GM20431 (cell line): ENCODE results near the gene TRHDE.

ENCODE experiments used
- in situ Hi-C: fragments of 300-500 bp; cut with MseI, MboI; formaldehyde crosslinking; loops from one replicate; pipeline ENCODE4 v1.15.0; 2020; ENCODE audit warnings: low sequenced_read_pairs; ENCODE audit not compliant: unreplicated experiment

TRHDE gene, protein sequence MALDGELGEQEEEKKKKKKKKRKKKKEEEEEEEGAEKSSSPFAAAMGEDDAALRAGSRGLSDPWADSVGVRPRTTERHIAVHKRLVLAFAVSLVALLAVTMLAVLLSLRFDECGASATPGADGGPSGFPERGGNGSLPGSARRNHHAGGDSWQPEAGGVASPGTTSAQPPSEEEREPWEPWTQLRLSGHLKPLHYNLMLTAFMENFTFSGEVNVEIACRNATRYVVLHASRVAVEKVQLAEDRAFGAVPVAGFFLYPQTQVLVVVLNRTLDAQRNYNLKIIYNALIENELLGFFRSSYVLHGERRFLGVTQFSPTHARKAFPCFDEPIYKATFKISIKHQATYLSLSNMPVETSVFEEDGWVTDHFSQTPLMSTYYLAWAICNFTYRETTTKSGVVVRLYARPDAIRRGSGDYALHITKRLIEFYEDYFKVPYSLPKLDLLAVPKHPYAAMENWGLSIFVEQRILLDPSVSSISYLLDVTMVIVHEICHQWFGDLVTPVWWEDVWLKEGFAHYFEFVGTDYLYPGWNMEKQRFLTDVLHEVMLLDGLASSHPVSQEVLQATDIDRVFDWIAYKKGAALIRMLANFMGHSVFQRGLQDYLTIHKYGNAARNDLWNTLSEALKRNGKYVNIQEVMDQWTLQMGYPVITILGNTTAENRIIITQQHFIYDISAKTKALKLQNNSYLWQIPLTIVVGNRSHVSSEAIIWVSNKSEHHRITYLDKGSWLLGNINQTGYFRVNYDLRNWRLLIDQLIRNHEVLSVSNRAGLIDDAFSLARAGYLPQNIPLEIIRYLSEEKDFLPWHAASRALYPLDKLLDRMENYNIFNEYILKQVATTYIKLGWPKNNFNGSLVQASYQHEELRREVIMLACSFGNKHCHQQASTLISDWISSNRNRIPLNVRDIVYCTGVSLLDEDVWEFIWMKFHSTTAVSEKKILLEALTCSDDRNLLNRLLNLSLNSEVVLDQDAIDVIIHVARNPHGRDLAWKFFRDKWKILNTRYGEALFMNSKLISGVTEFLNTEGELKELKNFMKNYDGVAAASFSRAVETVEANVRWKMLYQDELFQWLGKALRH

GRCh38 chr12:72272091-72272661 is at the start of gene TRHDE:
Gene TRHDE, plus strand, starts transcription at chr12:72272370. Its CDS starts 274 bp downstream, at chr12:72272644.
- in situ Hi-C loops, result no loop called here

DNA sequence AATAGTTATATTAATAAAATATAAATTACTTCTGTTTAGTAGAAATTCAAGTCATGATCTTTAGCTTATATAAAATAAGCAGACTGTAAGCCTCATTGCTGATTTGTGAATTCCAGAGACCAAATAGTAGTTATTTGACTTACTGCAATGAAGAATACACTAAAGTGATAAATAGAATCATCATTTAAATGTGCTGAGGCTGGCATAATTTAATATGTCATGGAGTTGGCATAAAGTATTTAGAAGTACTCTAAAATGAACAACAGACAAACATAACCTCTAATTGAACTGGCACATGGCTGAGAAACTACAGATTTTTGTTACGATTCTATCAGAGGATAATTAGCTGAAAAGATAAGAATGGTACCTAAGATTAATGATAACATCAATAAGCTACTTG is 45.7 kb upstream of the TRHDE start:
- in situ Hi-C loops, result no loop called here

- in situ Hi-C loops, result no loop called here
These were observed 43.7 kb upstream of the TRHDE start for GRCh38 chr12:72228424-72228823.

GRCh38 chr12:72230589-72230988 is 41.6 kb upstream of the TRHDE start:
- in situ Hi-C loops, result no loop called here

DNA sequence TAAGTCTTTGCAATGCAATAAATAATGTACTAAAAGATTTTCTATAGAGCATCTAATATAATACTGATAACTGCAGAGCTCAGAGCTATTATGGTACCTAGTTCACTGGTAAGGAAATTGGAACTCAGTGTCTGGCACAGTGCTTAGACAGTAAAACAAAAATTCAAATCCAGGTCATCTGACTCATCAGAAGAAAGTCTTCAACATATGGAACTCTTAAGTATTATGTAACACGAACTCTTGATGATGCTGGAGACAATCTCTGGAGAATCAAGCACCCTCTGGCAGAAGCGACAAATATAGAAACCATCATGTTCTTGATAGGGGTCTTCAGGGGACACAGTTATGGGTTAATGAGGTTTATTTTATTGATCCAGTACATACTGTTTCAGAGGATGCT is 37.3 kb upstream of the TRHDE start:
- in situ Hi-C loops, result no loop called here

DNA sequence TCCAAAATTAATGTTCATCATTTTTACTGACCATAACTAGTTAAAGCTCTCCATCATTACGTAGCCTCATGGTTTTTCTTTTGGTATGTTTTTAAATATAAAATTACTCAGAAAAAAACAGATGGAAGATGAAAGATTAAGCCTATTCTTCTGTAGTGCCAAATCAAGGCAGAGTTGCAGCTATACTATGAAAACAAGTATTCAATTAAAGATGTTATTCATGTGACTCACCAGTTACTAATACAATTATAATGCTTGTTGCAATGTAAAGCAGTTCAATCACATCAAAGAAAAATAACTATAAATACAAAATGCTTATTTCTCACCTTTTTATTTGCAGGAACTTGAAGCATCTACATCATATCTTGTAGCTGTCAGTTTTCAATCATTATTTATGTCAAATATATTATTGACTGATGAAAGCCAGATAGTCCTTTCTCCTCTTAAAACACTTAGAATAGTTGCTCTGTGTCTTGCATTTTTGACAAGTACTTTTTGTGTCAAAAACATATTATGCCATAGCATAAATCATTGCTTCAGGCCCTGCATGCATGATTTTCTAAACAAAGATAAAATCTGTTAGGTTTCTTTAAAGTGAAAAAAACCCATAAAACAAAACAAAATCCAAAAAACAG is 36.0 kb upstream of the TRHDE start:
- in situ Hi-C loops, result no loop called here

DNA sequence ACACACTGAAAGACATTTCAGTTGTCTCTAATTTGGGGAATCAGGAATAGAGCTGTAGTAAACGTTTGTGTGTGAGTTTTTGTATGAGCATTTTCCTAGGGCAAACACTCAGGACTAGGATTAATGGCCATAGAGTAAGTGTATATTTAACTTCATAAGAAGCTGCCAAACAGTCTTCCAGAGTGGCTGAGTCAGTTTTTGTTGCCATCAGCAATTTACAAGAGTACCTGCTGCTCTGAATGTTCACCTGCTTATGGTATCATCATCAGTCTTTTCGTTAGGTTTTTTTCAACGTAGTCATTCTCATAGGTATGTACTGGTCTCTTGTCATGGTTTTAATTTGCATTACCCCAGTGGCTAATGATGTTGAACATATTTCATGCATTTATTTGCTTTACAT is 30.6 kb upstream of the TRHDE start:
- in situ Hi-C loops, result no loop called here

DNA sequence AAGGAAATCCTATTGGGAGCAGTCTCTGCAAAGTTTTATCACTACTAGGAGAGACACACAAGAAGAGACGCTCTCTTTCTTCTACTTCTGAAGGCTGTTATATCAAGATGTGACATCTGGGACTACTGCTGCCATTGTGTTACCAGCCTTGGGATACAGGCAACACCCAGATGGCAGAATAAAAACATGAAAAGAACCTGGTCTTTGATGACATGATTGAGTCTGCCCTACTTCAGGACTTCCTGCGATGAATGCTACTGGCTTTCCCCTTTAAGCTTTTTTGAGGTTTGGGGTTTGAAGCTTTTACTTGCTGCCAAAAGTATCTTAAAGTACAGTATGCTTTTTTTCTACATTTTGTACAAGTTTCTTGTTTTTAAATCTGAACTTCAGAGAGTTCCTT is 29.2 kb upstream of the TRHDE start:
- in situ Hi-C loops, result no loop called here

DNA sequence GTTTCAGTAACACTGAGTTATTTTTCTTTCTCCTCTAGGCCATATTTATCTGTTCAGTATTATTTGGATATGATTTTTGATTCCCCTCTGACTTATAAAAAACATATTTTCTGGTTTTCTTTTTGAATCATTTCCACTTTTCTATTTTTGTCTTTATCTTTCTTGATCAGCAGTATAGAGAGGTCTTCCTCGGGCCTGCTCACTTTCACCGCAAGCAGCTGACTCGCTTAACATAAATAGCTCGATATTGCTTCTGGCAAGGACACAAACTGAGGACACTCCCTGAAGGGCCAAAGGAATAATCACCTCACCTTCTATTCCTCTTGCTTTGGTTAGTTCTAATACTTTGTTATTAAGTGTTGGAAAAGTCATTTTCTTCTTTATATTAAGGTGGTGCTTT is 25.8 kb upstream of the TRHDE start:
- in situ Hi-C loops, result no loop called here

GRCh38 chr12:72250346-72250745 is 21.8 kb upstream of the TRHDE start:
- in situ Hi-C loops, result no loop called here

DNA sequence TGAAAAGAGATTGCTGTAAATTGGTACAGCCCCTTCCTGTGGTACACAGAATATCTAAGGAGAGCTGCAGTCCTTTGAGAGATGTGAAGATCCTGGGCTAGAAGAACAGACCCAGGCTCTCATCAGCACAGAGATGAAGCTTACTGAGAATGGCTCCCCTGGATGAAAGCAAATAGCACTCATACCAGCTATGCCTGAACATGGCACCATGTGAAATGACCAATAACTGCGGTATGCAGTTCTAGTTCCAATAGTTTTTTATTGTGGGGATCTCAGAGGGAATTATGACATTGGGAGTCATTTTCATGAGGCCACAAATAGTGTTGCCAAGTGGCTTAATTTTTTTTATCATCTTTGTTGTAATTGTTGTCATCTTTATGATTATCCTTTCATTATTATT is 15.4 kb upstream of the TRHDE start:
- in situ Hi-C loops, result no loop called here

- in situ Hi-C loops, result no loop called here
These were observed 10.3 kb upstream of the TRHDE start for GRCh38 chr12:72261885-72262284.

GRCh38 chr12:72264548-72265175 is 7.5 kb upstream of the TRHDE start:
- in situ Hi-C loops, result no loop called here

GRCh38 chr12:72267974-72268373 is 4.2 kb upstream of the TRHDE start:
- in situ Hi-C loops, result no loop called here

- in situ Hi-C loops, result no loop called here
These were observed 3.8 kb upstream of the TRHDE start for GRCh38 chr12:72268386-72268785.

GRCh38 chr12:72269491-72269890 is 2.7 kb upstream of the TRHDE start:
- in situ Hi-C loops, result no loop called here

- in situ Hi-C loops, result no loop called here
These were observed 1.9 kb upstream of the TRHDE start for GRCh38 chr12:72270246-72270645.

- in situ Hi-C loops, result no loop called here
These were observed 1.2 kb upstream of the TRHDE start for GRCh38 chr12:72270961-72271360.

- in situ Hi-C loops, result no loop called here
These were observed 599 bp upstream of the TRHDE start for GRCh38 chr12:72271451-72272090.
